NB4 (cell line): ENCODE results near the gene CTDSPL.

Experiments used
- TF ChIP-seq, protein P1 (sequence below): IDR thresholded peaks from one replicate; pipeline ENCODE4 v1.5.1; 2012; ENCODE audit warnings: low read depth, low read length
- TF ChIP-seq, protein P2 (sequence below): IDR thresholded peaks from 2 replicates; pipeline ENCODE4 v1.6.1; 2011; ENCODE audit warnings: low read depth, low read length

DNA sequence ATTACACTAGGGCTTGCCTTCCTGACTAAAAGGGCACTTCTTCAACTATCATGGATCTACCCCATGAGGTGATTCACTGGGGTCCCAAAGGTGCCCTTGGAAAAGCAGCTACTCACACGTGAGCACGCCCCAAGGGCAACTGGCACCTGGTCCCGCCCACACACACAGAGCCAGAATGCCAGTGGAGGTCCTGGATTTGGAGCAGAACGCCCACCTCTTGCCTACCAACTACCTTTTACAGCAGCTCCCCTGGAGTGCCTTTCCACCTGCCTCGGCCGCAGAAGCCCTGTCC, 1.8 kb upstream of the CTDSPL start:
- TF ChIP-seq, protein P1, sequence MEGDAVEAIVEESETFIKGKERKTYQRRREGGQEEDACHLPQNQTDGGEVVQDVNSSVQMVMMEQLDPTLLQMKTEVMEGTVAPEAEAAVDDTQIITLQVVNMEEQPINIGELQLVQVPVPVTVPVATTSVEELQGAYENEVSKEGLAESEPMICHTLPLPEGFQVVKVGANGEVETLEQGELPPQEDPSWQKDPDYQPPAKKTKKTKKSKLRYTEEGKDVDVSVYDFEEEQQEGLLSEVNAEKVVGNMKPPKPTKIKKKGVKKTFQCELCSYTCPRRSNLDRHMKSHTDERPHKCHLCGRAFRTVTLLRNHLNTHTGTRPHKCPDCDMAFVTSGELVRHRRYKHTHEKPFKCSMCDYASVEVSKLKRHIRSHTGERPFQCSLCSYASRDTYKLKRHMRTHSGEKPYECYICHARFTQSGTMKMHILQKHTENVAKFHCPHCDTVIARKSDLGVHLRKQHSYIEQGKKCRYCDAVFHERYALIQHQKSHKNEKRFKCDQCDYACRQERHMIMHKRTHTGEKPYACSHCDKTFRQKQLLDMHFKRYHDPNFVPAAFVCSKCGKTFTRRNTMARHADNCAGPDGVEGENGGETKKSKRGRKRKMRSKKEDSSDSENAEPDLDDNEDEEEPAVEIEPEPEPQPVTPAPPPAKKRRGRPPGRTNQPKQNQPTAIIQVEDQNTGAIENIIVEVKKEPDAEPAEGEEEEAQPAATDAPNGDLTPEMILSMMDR, result no peak
- TF ChIP-seq, protein P2, sequence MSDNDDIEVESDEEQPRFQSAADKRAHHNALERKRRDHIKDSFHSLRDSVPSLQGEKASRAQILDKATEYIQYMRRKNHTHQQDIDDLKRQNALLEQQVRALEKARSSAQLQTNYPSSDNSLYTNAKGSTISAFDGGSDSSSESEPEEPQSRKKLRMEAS, result no peak
